ENCODE measurements around the gene WDR91.

WDR91 gene

DNA sequence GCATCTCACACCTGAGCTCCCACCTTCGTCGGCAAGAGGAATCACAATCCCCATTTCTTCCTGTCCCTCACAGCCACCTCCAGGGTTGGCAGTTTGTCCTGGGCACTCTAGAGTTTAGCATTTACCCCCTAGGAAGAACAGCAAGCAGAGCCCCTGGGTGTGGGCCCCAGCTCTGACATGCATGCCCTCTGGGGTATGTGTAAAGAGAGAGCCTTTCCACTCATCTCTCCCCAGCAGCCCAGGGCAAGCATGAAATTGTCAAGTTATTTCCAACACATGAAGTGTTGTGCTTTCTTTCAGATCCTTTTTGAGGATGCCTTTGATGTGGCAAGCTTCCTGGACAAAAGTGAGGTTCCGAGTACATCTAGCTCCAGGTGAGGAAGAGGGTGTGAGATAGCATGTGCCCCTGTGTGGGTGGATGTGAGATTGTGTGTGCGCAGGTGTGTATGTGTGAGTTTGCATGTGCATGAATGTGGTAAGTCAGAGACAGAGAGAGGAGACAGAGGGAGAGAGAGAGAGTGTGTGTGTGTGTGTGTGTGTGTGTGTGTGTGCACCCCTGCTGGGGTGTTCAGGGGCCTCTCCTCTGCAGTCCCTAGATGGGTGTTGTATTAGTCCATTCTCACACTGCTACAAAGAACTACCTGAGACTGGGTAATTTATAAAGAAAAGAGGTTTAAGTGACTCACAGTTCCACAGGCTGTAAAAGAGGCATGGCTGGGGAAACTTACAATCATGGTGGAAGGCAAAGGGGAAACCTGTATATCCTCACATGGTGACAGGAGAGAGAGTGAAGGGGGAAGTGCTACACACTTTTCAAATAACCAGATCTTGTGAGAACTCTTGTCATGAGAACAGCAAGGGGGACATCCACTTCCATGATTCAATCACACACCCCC lies 40.4 kb upstream of the WDR91 start:
- TF ChIP-seq, protein P1, sequence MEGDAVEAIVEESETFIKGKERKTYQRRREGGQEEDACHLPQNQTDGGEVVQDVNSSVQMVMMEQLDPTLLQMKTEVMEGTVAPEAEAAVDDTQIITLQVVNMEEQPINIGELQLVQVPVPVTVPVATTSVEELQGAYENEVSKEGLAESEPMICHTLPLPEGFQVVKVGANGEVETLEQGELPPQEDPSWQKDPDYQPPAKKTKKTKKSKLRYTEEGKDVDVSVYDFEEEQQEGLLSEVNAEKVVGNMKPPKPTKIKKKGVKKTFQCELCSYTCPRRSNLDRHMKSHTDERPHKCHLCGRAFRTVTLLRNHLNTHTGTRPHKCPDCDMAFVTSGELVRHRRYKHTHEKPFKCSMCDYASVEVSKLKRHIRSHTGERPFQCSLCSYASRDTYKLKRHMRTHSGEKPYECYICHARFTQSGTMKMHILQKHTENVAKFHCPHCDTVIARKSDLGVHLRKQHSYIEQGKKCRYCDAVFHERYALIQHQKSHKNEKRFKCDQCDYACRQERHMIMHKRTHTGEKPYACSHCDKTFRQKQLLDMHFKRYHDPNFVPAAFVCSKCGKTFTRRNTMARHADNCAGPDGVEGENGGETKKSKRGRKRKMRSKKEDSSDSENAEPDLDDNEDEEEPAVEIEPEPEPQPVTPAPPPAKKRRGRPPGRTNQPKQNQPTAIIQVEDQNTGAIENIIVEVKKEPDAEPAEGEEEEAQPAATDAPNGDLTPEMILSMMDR (IDR thresholded peaks at IDR 0.05; ENCODE audit: control insufficient read depth, extremely low read depth, insufficient read depth), result no peak
- no peak for DNase-seq (ENCODE audit: low read depth)
- H3K4me3 ChIP-seq (ENCODE audit: low read depth, low read length), result no peak overlapping the region

DNA sequence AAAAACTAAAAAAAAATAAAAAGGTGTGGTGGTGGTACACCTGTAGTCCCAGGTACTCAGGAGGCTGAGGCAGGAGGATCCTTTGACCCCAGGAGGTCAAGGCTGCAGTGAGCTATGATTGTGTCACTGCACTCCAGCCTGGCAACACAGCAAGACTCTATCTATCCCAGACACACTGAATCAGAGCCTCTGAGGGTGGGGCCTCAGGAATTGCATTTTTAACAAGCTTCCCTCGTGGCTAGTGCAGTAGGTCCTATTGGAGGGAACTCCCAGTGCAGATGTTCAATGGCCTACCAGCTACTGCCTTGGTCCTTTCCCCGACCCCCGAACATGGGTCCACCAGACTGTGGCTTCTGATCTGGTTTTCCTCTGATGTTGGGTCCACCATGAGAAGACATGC lies 37.2 kb upstream of the WDR91 start:
- no peak overlapping the region for H3K4me3 ChIP-seq (ENCODE audit: low read depth, low read length)
- no peak for DNase-seq (ENCODE audit: low read depth)
- TF ChIP-seq, protein P1 (IDR thresholded peaks at IDR 0.05; ENCODE audit: control insufficient read depth, extremely low read depth, insufficient read depth), result no peak

DNA sequence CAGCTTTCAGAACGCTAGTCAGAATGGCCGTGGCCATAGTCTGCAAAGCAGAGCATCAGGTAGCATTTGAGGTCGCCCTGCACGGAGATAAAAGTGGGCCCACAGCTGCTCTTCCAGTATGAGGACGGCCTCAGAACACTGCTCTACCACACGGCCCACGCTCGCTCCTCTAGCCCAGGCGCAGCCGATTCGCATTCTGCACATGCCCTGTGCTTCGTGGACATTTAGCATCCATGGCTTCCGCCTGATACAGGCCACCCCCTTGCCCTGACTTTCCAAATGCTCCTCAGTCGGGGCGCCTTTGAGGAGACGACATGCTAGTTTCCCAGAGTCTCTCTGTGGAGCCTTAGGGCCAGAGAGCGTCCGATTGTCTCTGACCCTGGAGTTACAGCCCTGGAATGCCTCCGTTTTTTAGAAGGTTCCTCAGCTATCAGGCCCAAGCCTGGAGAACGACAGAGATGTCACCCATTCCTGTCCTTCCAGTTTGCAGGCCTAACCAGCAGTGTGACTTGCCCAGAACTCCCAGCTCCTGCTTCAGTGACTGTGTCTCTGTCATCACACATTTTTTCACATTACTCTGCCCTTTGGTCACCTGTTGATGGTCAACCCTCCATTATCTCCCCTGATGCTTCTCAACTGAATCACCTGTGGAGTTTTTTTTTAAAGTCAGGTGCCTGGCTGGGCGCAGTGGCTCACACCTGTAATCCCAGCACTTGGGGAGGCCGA lies 36.6 kb upstream of the WDR91 start:
- TF ChIP-seq, protein P1 (IDR thresholded peaks at IDR 0.05; ENCODE audit: control insufficient read depth, extremely low read depth, insufficient read depth), result no peak
- no peak for DNase-seq (ENCODE audit: low read depth)
- H3K4me3 ChIP-seq (ENCODE audit: low read depth, low read length), result no peak overlapping the region

DNA sequence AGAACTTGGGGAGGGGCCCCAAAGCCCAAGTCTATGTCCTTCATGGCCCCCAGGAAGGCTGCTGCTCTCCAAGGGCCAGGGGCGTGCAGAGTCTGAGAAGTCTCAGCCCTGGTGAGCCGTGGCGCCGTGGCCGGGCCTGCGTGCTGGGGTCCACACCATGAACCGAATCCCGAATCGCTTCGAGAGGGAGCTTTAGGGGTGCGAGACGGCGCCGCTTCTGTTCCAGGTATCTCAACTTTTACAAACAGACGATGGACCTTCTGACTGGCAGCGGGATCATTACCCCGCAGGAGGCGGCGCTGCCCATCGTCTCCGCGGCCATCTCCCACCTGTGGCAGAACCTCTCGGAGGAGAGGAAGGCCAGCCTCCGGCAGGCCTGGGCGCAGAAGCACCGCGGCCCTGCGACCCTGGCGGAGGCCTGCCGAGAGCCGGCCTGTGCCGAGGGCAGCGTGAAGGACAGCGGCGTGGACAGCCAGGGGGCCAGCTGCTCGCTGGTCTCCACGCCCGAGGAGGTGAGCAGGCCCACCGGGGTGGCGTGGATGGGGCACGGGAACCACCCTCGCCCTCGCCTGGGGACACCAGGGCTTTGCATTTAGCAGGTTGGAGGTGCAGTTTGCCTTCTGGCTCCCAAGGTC lies 35.0 kb upstream of the WDR91 start:
- DNase-seq (ENCODE audit: low read depth), result no peak
- no peak overlapping the region for H3K4me3 ChIP-seq (ENCODE audit: low read depth, low read length)
- TF ChIP-seq, protein P1 (IDR thresholded peaks at IDR 0.05; ENCODE audit: control insufficient read depth, extremely low read depth, insufficient read depth), result no peak

DNA sequence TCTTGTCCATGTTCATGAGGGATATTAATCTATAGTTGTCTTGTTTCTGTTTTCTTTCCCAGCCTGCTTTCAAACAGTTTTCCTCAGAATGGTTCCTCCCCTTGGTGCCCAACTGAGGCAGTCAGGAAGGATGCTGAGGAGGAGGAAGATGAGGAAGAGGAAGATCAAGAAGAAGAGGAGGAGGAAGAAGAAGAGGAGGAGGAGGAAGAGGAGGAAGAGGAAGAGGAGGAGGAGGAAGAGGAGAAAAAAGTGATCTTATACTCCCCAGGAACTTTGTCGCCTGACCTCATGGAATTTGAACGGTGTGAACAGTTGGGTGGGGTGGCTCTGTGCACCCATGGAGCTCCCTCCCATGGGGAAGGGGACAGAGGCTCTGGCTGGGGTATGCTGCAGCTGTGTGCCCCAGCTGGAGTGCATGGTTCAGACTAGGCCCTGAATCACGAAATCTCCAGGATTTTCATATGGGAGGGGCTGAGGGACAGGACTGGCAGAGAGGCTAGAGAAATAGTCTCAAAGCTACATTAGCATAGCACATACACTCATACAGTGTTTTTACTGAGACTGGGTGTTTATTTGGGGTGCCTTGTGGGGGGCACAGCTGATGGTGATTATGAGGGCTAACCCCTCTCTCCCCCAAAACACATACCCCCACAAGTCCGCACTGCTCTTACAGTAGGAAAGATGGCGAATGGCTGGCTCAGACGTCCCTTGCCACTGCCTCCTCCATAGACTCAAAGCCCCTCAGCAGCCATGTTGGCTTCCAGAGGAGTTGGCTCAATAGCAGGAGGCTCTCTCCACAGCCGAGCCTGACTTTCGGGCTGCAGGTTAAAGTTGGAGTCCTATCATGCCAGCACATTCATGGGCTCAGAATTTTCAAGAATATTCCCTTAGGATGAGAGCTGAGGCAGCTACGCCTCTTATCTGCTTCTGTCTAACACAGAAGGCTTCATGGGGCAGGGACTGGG lies 34.2 kb upstream of the WDR91 start:
- no peak overlapping the region for H3K4me3 ChIP-seq (ENCODE audit: low read depth, low read length)
- TF ChIP-seq, protein P1 (IDR thresholded peaks at IDR 0.05; ENCODE audit: control insufficient read depth, extremely low read depth, insufficient read depth), result no peak
- DNase-seq (ENCODE audit: low read depth), result no peak

DNA sequence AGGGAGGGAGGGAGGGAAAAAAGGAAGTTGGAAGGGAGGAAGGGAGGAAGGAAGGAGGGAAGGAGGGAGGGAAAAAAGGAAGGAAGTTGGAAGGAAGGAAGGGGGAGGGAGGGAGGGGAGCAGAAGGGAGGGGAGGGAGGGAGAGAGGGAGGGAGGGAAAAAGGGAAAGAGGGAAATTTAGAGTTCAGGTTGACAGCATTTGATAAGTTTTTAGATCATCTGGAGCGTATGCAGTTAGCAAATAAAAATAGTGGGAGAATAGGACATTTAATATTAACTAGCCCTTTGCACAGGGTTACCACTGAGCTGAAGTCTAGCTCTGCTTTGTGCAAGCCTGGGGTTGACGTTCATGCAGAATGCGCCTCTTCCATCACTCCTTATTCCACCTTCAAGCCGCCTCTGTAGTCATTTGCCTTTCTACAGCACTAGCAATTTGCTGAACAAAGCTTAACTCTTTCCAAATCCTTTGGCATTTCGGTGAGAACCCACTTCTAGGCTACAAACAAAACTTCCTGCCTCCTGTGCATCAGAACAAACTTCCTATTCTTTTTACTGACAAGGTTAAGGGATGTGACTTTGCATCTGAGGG lies 30.9 kb upstream of the WDR91 start:
- no peak overlapping the region for H3K4me3 ChIP-seq (ENCODE audit: low read depth, low read length)
- TF ChIP-seq, protein P1 (IDR thresholded peaks at IDR 0.05; ENCODE audit: control insufficient read depth, extremely low read depth, insufficient read depth), result no peak
- DNase-seq (ENCODE audit: low read depth), result no peak
